ENCODE results near the gene ZBTB42. TPM values are rescaled to one million over a fixed set of nuclear protein-coding genes. Genes with fewer than 3 reads are reported as not detected.

The ZBTB42 gene
- total and polyA plus RNA-seq, 2 donors (not counting 3 experiments of a cell fraction or from before 2014, with no cell fraction given): 3.1 to 3.8 TPM

GRCh38 chr14:104817930-104818713 lies 17.2 kb downstream of the ZBTB42 start:
- no peak overlapping the region for H3K9ac ChIP-seq (replicated peaks; ENCODE audit: extremely low read depth, insufficient read depth, low read length)
- dilution Hi-C loops (cut with MboI; ENCODE audit: extremely low pct_ligation_motif_present, low sequenced_read_pairs) (no loop called here), intact Hi-C loops (cut with micrococcal nuclease) (no loop called here)
- H3K4me3 ChIP-seq (replicated peaks in 1 of 3; ENCODE audit: insufficient read depth in 1 of 3, low read depth in 1 of 3, low read length in 3 of 3): no peak overlapping the region
- no TSS peak for BruUV-seq (replicated peaks)
- no peak overlapping the region for H3K27ac ChIP-seq (ENCODE audit: insufficient read depth, low read depth, low read length)
- H3K79me2 ChIP-seq (ENCODE audit: control insufficient read depth, insufficient read depth, low read length): no peaks in the 10 kb centered on the region
- H3K9me1 ChIP-seq (replicated peaks; ENCODE audit: control insufficient read depth, extremely low read depth, insufficient read depth, low read length): no peaks in the 10 kb centered on the region
- peaks cover 15% of the 10 kb centered on the region for H3K4me1 ChIP-seq (ENCODE audit: control insufficient read depth, extremely low read depth, insufficient read depth, low read length)
- no peaks in the 10 kb centered on the region for H3K9me3 ChIP-seq (replicated peaks; ENCODE audit: control insufficient read depth, insufficient read depth, low read length)
- H2AFZ ChIP-seq (ENCODE audit: low read depth, low read length): no peak overlapping the region
- no peaks in the 10 kb centered on the region for H4K20me1 ChIP-seq (replicated peaks; ENCODE audit: control insufficient read depth, extremely low read depth, insufficient read depth, low read length)
- H3K36me3 ChIP-seq (ENCODE audit: control insufficient read depth in 2 of 2, extremely low read depth in 1 of 2, insufficient read depth in 2 of 2, low read length in 2 of 2): no peaks in the 10 kb centered on the region
- FAIRE-seq (no peak), DNase-seq (ENCODE audit: low read depth, low spot score) (no peak)
- no peak overlapping the region for H3K4me2 ChIP-seq (ENCODE audit: insufficient read depth, low read length)
- H3K27me3 ChIP-seq (ENCODE audit: control insufficient read depth in 2 of 2, insufficient read depth in 2 of 2, low read length in 2 of 2): no peaks in the 10 kb centered on the region
- no peak for TF ChIP-seq MYC (IDR thresholded peaks at IDR 0.05; ENCODE audit: low read depth, low read length)
- TF ChIP-seq POLR2A (IDR thresholded peaks at IDR 0.05; ENCODE audit: low read depth, low read length): no peak
- TF ChIP-seq EZH2 (IDR thresholded peaks at IDR 0.05; ENCODE audit: borderline replicate concordance, low read depth, low read length, severe bottlenecking): no peak
- no peak for TF ChIP-seq FOS (IDR thresholded peaks at IDR 0.05; ENCODE audit: borderline replicate concordance, insufficient read depth, low read length)
- TF ChIP-seq JUN (IDR thresholded peaks at IDR 0.05; ENCODE audit: borderline replicate concordance, insufficient read depth, insufficient read length, low read depth): no peak
- TF ChIP-seq MAX (IDR thresholded peaks at IDR 0.05; ENCODE audit: insufficient read depth, insufficient read length): no peak
- no peak for TF ChIP-seq CTCF (IDR thresholded peaks at IDR 0.05; ENCODE audit: extremely low read depth in 1 of 2, insufficient read depth in 1 of 2, low read depth in 1 of 2, low read length in 2 of 2)
- CTCF ChIA-PET: interaction anchor here (0.7 to 5.0 kb wide), 2 partner anchors 8 to 49 kb away, joined by 4 to 67 read pairs; no protein-coding TSS in a partner anchor
- POLR2A ChIA-PET: no interaction called here
